Neural cell (in vitro differentiated cells): Measurements from ENCODE around the gene GFRA3.

Experiments
- CTCF ChIP-seq: fragments of 450-650 bp; IDR thresholded peaks from 2 replicates; pipeline ENCODE4 v1.5.1; 2014; ENCODE audit warnings: antibody characterized with exemption, mild to moderate bottlenecking, moderate library complexity; ENCODE audit not compliant: poor library complexity, severe bottlenecking
- POLR2AphosphoS5 ChIP-seq: IDR thresholded peaks from 2 replicates; pipeline ENCODE4 v1.6.1; 2012

- no peak for TF ChIP-seq CTCF
- TF ChIP-seq POLR2AphosphoS5: no peak
Measured at GRCh38 chr5:138243794-138244193, 30.6 kb downstream of the GFRA3 start.
